Effector memory CD4-positive, alpha-beta T cell (primary cell): ENCODE results near the gene PARP12.

Experiments used
- DNase-seq, 3 donors: peaks; one replicate each; pipeline ENCODE4 v3.0.0-alpha.2; 2020
- H3K27ac ChIP-seq: 2 replicates; pipeline ENCODE4 v1.7.0; 2013; ENCODE audit warnings: mild to moderate bottlenecking, low read length, moderate library complexity; ENCODE audit not compliant: insufficient read depth, poor library complexity, severe bottlenecking
- H3K27me3 ChIP-seq: replicated peaks from 2 replicates; pipeline ENCODE4 v1.7.0; 2013; ENCODE audit warnings: mild to moderate bottlenecking, low read length; ENCODE audit not compliant: insufficient read depth, control insufficient read depth, poor library complexity, severe bottlenecking
- H3K36me3 ChIP-seq: 2 replicates; pipeline ENCODE4 v1.7.0; 2013; ENCODE audit warnings: mild to moderate bottlenecking, low read length, moderate library complexity; ENCODE audit not compliant: control insufficient read depth, insufficient read depth
- H3K4me1 ChIP-seq: 2 replicates; pipeline ENCODE4 v1.7.0; 2013; ENCODE audit warnings: low read length, mild to moderate bottlenecking; ENCODE audit not compliant: control insufficient read depth, insufficient read depth, poor library complexity, severe bottlenecking
- H3K4me3 ChIP-seq: 2 replicates; pipeline ENCODE4 v1.7.0; 2013; ENCODE audit warnings: low read length, low read depth, mild to moderate bottlenecking; ENCODE audit not compliant: insufficient read depth, poor library complexity, severe bottlenecking
- H3K9me3 ChIP-seq: 2 replicates; pipeline ENCODE4 v1.7.0; 2013; ENCODE audit warnings: mild to moderate bottlenecking, low read length, moderate library complexity; ENCODE audit not compliant: control insufficient read depth

PARP12 gene

DNA sequence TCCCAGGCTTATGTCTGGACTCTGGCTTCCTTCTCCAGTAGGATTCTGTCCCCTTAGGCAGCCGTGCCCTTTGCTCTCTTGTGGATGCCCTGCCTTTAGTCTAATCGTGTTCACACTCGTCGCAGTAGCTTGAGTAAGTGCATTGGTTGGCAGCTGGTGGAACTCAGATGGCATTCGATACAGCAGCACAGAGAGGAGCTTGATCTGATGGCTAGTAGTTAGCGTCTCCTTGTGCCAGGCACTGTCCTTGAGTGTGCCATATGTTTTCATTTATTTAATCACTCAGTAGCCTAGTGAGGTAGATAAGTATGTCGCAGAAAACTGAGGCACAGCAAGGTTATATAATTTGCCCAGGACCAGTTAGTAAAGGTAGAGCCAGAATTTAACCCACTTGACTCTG lies 18.2 kb upstream of the PARP12 start:
- Histone ChIP-seq H3K4me3 (no peak overlapping the region), H3K27me3 (no peaks in the 10 kb centered on the region), H3K36me3 (no peaks in the 10 kb centered on the region), H3K9me3 (no peaks in the 10 kb centered on the region), H3K27ac (no peak overlapping the region), H3K4me1 (no peaks in the 10 kb centered on the region)
- DNase-seq = no peak

DNA sequence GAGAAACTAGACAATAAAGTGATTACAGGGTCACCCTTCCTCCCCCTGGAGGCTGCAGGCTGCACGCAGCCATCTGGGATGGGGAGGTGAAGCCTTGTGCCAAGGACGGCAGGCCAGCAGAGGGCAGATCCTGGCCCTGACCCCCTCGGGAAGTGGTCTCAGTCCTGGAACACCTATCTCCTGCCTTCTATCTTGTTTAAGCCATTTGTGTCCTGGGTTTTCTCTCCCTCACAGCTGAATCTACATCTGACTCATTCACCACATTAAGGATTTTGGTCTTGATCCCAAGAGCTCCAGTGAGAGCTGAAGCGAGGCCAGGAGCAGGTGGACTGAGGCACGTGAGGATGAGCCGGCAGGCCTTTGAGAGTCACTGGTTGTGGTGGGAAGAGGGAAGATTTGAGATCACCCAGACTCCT lies 16.4 kb upstream of the PARP12 start:
- Histone ChIP-seq H3K36me3 (no peaks in the 10 kb centered on the region), H3K4me1 (no peaks in the 10 kb centered on the region), H3K9me3 (no peaks in the 10 kb centered on the region), H3K27ac (no peak overlapping the region), H3K4me3 (no peak overlapping the region), H3K27me3 (no peaks in the 10 kb centered on the region)
- no peak for DNase-seq

DNA sequence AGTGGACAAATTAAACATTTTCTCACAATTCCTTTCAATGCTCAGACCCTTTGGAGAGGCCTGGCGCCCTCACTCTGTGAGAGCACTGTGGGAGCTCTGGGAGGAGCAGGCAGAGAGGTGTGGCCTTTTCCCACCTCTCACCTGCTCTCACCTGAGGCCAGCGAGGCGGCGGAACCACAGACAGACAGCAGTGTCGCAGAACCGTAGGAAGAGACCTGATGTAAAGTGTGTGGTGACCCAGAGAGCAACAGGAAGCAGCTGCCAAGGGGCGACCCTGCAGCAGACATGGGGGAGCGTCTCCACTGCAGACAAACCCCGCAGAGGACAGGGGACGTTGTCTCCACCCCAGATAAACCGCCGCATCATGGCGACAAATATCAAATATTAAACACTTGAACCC lies 15.6 kb upstream of the PARP12 start:
- no peak overlapping the region for H3K4me3 ChIP-seq
- DNase-seq = no peak
- no peaks in the 10 kb centered on the region for H3K4me1 ChIP-seq
- no peaks in the 10 kb centered on the region for H3K27me3 ChIP-seq
- no peak overlapping the region for H3K27ac ChIP-seq
- no peaks in the 10 kb centered on the region for H3K36me3 ChIP-seq
- H3K9me3 ChIP-seq = no peaks in the 10 kb centered on the region

DNA sequence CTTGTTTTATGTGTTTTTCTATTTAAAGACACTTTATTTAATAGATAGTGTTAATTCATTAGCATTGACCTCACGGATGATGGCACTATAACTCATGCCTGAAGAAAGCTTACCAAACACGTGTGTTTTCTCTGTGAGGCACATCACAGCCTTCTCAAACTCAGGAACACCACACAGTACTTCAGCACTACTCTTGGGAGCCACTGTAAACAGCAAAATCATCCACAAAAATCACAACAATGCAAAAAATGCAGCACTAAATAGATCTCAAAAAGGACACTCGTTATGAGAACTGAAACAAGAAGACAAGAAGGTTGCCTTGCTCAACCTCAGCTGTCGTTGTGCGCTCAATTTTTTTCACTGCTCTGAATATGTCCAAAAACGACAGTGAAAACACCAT lies 12.0 kb upstream of the PARP12 start:
- Histone ChIP-seq H3K4me1 (no peaks in the 10 kb centered on the region), H3K36me3 (no peaks in the 10 kb centered on the region), H3K9me3 (no peaks in the 10 kb centered on the region), H3K27ac (no peak overlapping the region), H3K27me3 (no peaks in the 10 kb centered on the region), H3K4me3 (no peak overlapping the region)
- DNase-seq = no peak

DNA sequence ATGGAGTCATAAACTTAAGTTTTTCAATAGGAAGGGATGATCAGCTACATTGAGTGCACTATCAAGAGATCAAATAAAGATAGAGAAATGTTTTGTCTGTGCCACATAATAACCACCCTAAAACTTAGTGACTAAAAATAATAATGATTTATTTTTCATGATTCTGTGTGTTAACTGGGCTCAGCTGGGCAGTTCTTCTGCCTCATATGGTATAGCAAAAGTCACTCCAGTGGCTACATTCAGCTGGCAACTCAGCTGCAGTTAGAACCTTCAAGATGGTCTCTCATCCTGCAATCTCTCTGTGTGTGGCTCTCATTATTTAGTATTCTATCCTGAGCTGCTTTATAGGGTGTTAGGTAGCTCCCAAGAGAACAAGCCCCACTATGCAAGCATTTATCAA lies 7.8 kb upstream of the PARP12 start:
- no peaks in the 10 kb centered on the region for H3K4me1 ChIP-seq
- DNase-seq = no peak
- no peaks in the 10 kb centered on the region for H3K9me3 ChIP-seq
- H3K36me3 ChIP-seq = no peaks in the 10 kb centered on the region
- no peak overlapping the region for H3K4me3 ChIP-seq
- H3K27me3 ChIP-seq = no peaks in the 10 kb centered on the region
- H3K27ac ChIP-seq = no peak overlapping the region

DNA sequence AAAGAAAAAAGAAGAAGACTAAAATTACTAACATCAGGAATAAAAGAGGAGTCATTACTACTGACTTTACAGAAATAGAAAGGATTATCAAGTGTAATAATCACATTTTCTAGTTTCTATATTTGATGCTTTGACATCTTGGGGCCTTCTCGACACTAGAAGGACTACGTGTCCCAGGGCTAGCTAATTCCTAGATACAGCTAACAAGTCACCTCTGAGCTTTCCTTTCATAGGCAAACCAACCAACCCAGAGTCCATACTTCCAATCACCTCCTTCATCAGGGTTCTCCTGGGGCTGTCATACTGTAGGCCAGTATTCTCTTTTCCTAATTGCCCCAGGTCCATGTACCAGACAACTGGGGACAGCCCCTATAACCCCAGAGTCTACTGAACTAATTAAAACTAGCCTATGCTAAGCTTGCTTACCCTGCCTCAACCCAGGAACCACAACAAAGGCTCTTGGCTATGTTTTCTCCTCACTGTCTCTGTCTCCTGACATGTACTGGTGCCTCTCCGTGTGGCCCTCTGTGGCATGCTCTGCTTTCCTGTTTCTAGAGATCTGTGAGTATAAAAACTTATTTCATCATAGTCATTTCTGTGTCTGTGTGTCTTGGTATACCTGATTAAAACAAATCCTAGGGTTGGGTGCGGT lies 6.7 kb upstream of the PARP12 start:
- no peaks in the 10 kb centered on the region for H3K9me3 ChIP-seq
- H3K27ac ChIP-seq = no peak overlapping the region
- no peak overlapping the region for H3K4me3 ChIP-seq
- no peak for DNase-seq
- no peaks in the 10 kb centered on the region for H3K36me3 ChIP-seq
- H3K27me3 ChIP-seq = no peaks in the 10 kb centered on the region
- H3K4me1 ChIP-seq = no peaks in the 10 kb centered on the region

DNA sequence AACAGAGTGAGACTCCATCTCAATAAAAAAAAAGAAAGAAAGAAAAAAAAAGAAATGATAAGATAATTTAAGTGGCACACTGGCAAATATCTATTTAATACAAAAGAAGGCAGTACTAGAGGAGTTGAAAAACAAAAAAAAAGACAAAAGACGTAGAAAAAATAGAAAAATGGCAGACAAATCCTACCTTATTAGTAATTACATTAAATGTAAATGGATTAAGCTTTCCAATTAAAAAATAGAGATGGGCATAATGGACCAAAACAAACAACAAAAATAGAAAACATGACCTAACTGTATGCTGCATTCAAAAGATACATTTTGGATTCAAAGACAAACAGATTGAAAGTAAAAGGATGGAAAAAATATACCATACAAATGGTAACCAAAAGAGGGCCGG lies 5.3 kb upstream of the PARP12 start:
- H3K4me1 ChIP-seq = no peaks in the 10 kb centered on the region
- H3K36me3 ChIP-seq = no peaks in the 10 kb centered on the region
- no peak overlapping the region for H3K27ac ChIP-seq
- DNase-seq = no peak
- no peaks in the 10 kb centered on the region for H3K9me3 ChIP-seq
- no peaks in the 10 kb centered on the region for H3K27me3 ChIP-seq
- H3K4me3 ChIP-seq = no peak overlapping the region

DNA sequence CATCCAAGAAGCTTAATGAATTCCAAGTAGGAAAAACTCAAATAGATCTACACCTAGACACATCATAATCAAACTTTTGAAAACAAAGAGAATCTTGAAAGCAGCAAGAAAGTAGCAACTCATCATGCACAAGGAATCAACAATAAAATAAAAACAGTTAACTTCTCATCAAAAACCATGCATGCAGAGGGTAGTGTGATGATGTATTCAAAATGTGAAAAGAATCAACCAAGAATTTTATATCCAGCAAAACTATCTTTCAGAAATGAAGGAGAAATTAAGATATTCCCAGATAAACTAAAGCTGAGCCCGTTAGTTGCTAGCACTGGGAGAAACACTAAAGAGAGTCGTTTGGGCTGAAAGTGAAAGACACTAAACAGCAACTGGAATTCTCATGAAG lies 4.3 kb upstream of the PARP12 start:
- Histone ChIP-seq H3K4me1 (peaks cover under 1% of the 10 kb centered on the region), H3K27me3 (no peaks in the 10 kb centered on the region), H3K36me3 (no peaks in the 10 kb centered on the region), H3K4me3 (no peak overlapping the region), H3K27ac (no peak overlapping the region), H3K9me3 (no peaks in the 10 kb centered on the region)
- no peak for DNase-seq

DNA sequence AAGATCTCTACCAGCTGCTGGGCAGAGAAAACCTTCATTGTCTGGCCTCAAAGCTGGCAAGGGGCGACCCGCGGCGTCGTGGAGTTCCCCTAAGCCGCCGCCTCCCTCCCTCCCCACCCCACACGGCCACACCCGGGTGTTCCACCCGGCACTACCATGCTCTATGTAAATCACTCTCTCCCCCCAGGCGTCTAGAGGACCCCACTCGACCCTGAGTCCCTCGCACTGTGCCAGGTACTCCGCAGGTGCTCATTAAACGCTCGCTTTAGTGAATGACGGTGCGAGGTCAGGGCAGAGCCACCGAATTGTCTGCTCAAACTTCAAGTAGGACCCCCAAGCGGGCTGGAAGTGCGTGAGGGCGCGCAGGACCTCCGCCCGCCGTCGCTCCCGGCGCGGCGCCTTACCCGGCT lies 628 bp downstream of the PARP12 start:
- peaks cover 30% of the 10 kb centered on the region for H3K4me1 ChIP-seq
- no peaks in the 10 kb centered on the region for H3K9me3 ChIP-seq
- H3K36me3 ChIP-seq = peaks cover 5% of the 10 kb centered on the region
- peak overlapping the region; percentile 83 for H3K4me3 ChIP-seq
- peak; percentile 47 to 53 (median 48) for DNase-seq
- H3K27me3 ChIP-seq = no peaks in the 10 kb centered on the region
- H3K27ac ChIP-seq = peak overlapping the region; percentile 84

DNA sequence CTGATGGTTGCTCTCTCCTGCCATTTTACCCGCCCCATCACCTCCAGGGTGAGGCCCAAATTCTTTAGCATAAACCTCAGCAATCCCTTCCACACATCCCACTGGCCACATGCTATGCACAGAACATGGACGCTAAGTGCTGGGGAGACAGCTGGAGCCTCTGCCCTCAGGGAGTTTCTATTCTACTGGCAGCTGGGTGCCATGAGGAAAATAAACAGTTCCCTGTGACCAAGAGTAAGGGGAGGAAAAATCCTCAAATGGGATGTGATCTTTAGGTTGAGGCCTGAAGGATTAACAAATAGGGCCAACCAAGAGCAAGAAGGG lies 1.2 kb downstream of the PARP12 start:
- Histone ChIP-seq H3K4me1 (peaks cover 30% of the 10 kb centered on the region), H3K27ac (peak overlapping the region; percentile 84), H3K4me3 (peak overlapping the region; percentile 83), H3K27me3 (no peaks in the 10 kb centered on the region), H3K9me3 (no peaks in the 10 kb centered on the region), H3K36me3 (peaks cover 9% of the 10 kb centered on the region)
- no peak for DNase-seq
